Endothelial cell of coronary artery (primary cell): ENCODE measurements around the gene TREML4. TPM values are rescaled to one million over a fixed set of nuclear protein-coding genes. Genes with fewer than 3 reads are reported as not detected.

Experiments used
- total RNA-seq: library from RNA; depleted of rRNA; stranded (reverse); fragments of >200 nt; gene quantifications from 2 replicates; pipeline ENCODE4 v1.2.3, GENCODE V29; 2014

The TREML4 gene
- total RNA-seq: not detected in 2 replicates

GRCh38 chr6:41228096-41228495 lies at the start of gene TREML4:
TREML4 (plus strand) TSS chr6:41228349; CDS start chr6:41228428, 79 bp downstream.

DNA sequence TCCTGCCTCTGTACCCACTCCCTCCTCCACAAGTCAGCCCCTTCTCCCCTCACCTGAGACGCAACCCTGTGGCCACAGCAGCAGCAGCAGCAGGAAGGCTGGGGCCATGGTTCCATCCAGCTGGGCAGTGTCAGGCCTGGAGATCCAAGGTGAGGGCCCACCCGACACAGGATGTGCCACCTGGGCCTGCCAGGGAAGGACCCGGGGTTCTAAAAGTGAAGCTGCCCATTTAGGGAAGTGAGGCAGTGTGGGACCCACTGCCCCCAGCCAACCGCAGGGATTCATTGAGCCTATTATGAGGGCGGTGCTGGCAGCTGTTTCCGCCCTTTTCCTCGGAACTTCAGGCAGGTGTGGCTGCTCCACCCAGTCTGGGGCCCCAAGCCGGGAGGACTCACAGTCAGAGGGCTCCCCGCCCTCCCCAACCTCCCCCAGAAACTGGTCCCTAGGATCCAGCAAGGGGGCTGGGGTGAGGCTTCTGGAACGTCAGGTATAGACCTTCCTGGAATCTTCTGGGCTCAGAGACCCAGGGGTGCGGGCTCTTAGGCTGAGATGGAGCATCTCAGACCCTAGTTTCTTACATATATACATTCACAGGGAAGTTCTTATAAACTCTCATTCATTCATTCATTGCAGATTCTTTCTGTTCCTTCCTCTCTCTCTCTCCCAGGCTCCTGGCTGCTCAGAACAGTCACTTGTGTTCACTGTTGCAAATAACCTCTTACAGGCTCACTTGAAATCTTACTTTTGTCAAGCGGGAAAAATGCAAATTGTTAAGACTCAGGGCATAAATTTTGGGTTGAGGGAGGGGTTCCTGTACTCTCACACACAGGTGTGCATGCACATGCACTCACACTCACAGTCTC lies 27.0 kb upstream of the TREML4 start, which contains the start of gene TREML2:
TREML2 (minus strand) TSS at position 249 of the 863 bp plus-strand sequence; CDS start at position 108, 141 bp downstream.

DNA sequence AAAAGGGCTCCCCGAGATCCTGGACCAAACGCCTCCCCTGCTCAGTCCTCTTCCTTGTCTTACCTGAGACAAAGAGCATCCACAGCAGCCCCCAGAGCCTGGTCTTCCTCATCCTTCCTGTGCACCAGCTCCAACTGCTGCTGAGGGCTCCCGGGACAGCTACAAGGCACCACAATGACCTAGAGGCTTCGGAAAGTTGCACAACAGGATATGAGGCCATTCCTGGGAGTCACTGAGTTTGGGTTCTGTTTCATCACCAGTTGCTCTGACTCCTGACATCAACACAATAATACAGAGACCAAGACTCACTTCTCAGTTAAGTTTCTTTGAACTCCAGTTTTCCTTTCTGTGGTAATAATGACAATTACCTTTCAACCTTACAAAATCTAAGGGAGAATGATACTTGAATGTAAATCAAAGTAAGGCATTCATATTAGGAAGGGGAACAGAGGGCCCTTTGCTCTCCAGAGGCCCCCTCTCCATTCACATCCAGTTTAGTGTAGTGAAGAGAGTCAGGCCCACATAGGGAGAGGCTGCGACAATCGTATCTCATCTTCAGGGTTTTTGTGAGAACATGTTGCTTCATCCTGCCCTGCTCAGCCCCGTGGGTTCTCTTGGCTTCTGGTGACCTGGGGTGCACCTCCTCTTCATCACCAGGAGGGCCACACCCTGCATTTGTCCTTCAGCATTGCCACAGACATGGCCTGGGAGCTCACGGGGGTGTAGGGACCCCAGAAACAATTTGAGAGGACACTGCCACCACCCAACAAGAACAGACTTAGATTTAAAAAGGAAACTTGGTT lies 58.6 kb downstream of the TREML4 start, which contains the start of gene TREM1:
TREM1 (minus strand) TSS at position 139 of the 803 bp plus-strand sequence; CDS start at position 112, 27 bp downstream.

Other genes with a start within 250 kb of the TREML4 start
- gene UNC5CL, start 189.1 kb upstream of the TREML4 start, total RNA-seq: under 0.01 TPM in 1 of 2 replicates, not detected in the other
- not detected in 2 replicates for gene TSPO2, start 185.9 kb upstream of the TREML4 start, total RNA-seq
- gene APOBEC2, start 175.1 kb upstream of the TREML4 start, total RNA-seq: not detected in 2 replicates
- gene OARD1, start 156.0 kb upstream of the TREML4 start, total RNA-seq: 8.8 and 11.2 TPM in 2 replicates
- 13.7 and 17.9 TPM in 2 replicates for gene NFYA, start 155.4 kb upstream of the TREML4 start, total RNA-seq
- gene TREML1, start 74.0 kb upstream of the TREML4 start, total RNA-seq: not detected in 2 replicates
- gene TREM2, start 65.2 kb upstream of the TREML4 start, total RNA-seq: not detected in 2 replicates
- gene TREML2, start 27.2 kb upstream of the TREML4 start, total RNA-seq: not detected in 2 replicates
- gene TREM1, start 58.3 kb downstream of the TREML4 start, total RNA-seq: not detected in 2 replicates
- not detected in 2 replicates for gene NCR2, start 107.3 kb downstream of the TREML4 start, total RNA-seq